ENCODE results near the gene GABBR2. TPM values are rescaled to one million over a fixed set of nuclear protein-coding genes. Genes with fewer than 3 reads are reported as not detected.

Gene GABBR2
- total RNA-seq, 1 donor from 2014 or later = 0.74 TPM

DNA sequence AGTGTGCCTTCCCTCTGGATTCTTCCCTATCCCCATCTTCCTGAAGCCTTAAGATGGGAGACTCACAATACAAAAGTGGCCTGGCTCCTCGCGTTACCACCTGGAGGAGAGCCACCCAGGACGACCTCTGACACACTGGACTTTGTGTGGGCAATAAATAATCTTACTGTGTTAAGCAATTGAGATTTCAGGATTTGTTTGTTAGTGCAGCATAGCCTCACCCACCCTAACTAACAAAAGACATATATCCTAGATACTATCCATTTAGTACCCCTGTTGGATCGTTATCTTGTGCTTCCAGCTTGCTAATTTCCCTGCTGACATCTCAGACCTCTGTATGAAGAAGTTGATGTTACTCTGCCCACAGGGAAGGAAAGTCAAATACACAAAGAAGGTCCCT lies 7.9 kb downstream of the GABBR2 start:
- Mint-ChIP-seq H3K4me3 (no peak overlapping the region), H3K36me3 (no peaks in the 10 kb centered on the region), H3K4me1 (no peaks in the 10 kb centered on the region), H3K9me3 (peaks cover 8% of the 10 kb centered on the region), H3K27ac (no peak overlapping the region), H3K27me3 (ENCODE audit: low read depth) (peaks cover 86% of the 10 kb centered on the region)
- no peak for TF ChIP-seq CTCF (IDR thresholded peaks at IDR 0.05; ENCODE audit: unreplicated experiment)
- DNase-seq (ENCODE audit: low spot score in 2 of 2, unreplicated experiment in 2 of 2) = no peak

GRCh38 chr9:98698856-98699255 lies 9.9 kb downstream of the GABBR2 start:
- Mint-ChIP-seq H3K27ac (no peak overlapping the region), H3K27me3 (ENCODE audit: low read depth) (peaks cover 73% of the 10 kb centered on the region), H3K9me3 (peaks cover 6% of the 10 kb centered on the region), H3K4me1 (no peaks in the 10 kb centered on the region), H3K4me3 (no peak overlapping the region), H3K36me3 (no peaks in the 10 kb centered on the region)
- TF ChIP-seq CTCF (IDR thresholded peaks at IDR 0.05; ENCODE audit: unreplicated experiment) = no peak
- DNase-seq (ENCODE audit: low spot score in 2 of 2, unreplicated experiment in 2 of 2) = no peak

DNA sequence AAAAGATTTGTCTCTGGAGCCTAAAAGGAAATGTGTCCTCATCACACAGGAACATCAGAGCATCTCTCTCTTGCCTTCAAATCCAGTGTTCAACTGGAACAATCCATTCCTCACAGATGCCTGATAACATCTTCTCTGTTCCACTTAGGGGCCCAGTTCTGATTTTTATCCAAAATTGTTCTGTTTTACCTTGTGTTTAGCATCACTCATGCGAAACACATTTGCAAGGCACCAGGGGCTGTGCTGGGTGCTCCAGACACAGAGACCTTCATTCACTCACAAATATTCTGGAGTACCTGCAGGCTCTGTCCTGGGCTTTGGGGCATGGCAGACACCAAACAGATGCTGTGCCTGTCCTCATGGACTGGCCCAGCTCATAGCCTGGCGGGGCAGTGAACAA lies 13.8 kb downstream of the GABBR2 start:
- DNase-seq (ENCODE audit: low spot score in 2 of 2, unreplicated experiment in 2 of 2) = no peak
- TF ChIP-seq CTCF (IDR thresholded peaks at IDR 0.05; ENCODE audit: unreplicated experiment) = no peak
- no peaks in the 10 kb centered on the region for H3K9me3 Mint-ChIP-seq
- H3K36me3 Mint-ChIP-seq = no peaks in the 10 kb centered on the region
- H3K27ac Mint-ChIP-seq = no peak overlapping the region
- peaks cover 42% of the 10 kb centered on the region for H3K27me3 Mint-ChIP-seq (ENCODE audit: low read depth)
- H3K4me1 Mint-ChIP-seq = no peaks in the 10 kb centered on the region
- no peak overlapping the region for H3K4me3 Mint-ChIP-seq

GRCh38 chr9:98692392-98692791 lies 16.3 kb downstream of the GABBR2 start:
- no peaks in the 10 kb centered on the region for H3K4me1 Mint-ChIP-seq
- no peak overlapping the region for H3K27ac Mint-ChIP-seq
- no peak for DNase-seq (ENCODE audit: low spot score in 2 of 2, unreplicated experiment in 2 of 2)
- H3K9me3 Mint-ChIP-seq = no peaks in the 10 kb centered on the region
- H3K27me3 Mint-ChIP-seq (ENCODE audit: low read depth) = peaks cover 20% of the 10 kb centered on the region
- H3K4me3 Mint-ChIP-seq = no peak overlapping the region
- no peak for TF ChIP-seq CTCF (IDR thresholded peaks at IDR 0.05; ENCODE audit: unreplicated experiment)
- no peaks in the 10 kb centered on the region for H3K36me3 Mint-ChIP-seq

DNA sequence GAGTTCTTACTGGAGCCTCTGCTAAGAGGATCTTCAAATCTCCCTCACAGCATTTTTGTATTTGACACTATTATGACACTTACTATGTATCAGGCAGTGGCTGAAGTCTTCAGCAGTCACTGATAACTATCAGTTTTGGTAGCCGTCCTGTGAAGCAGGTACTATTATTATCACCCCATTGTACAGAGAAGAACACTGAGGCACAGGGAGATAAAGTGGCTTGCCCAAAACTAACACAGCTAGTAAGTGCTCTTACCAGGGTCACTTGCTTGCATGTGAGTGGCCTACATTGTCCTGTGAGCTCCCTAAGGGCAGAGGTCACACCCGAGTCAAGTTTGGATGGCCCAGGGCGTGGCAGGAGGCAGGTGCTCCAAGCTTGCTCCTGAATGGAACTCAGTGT lies 16.8 kb downstream of the GABBR2 start:
- Mint-ChIP-seq H3K9me3 (no peaks in the 10 kb centered on the region), H3K4me3 (no peak overlapping the region), H3K27me3 (ENCODE audit: low read depth) (peaks cover 15% of the 10 kb centered on the region), H3K36me3 (no peaks in the 10 kb centered on the region), H3K27ac (no peak overlapping the region), H3K4me1 (peaks cover 4% of the 10 kb centered on the region)
- no peak for TF ChIP-seq CTCF (IDR thresholded peaks at IDR 0.05; ENCODE audit: unreplicated experiment)
- DNase-seq (ENCODE audit: low spot score in 2 of 2, unreplicated experiment in 2 of 2) = no peak

DNA sequence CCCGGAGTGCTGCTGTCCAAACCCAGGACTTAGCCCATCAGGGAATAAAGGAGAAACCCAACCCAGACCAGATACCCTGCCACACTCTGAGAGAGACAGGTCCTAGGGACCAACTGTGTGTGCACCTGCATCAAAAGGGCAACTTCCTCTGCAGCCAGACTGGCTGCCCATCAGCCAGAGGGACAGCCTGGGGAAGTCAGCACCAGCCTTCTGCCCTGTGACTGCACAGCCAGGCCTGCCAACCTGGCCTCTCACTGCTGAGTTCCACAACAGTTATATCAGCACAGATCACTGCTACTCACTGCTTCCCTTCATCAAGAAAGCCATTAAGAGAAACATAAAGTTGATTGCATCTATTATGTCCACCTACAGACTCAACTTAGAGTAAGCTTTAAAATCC lies 18.0 kb downstream of the GABBR2 start:
- H3K27ac Mint-ChIP-seq = no peak overlapping the region
- H3K4me3 Mint-ChIP-seq = no peak overlapping the region
- H3K27me3 Mint-ChIP-seq (ENCODE audit: low read depth) = peaks cover 7% of the 10 kb centered on the region
- peaks cover 7% of the 10 kb centered on the region for H3K4me1 Mint-ChIP-seq
- TF ChIP-seq CTCF (IDR thresholded peaks at IDR 0.05; ENCODE audit: unreplicated experiment) = no peak
- no peak for DNase-seq (ENCODE audit: low spot score in 2 of 2, unreplicated experiment in 2 of 2)
- no peaks in the 10 kb centered on the region for H3K9me3 Mint-ChIP-seq
- no peaks in the 10 kb centered on the region for H3K36me3 Mint-ChIP-seq

Measured in mesothelial cell of epicardium (in vitro differentiated cells).